PFSK-1 (cell line): ENCODE measurements around the gene NOX3.

ENCODE experiments used
- FOXP2 ChIP-seq: optimal IDR thresholded peaks from 2 replicates; pipeline ENCODE3; 2011; ENCODE audit warnings: borderline replicate concordance, control low read depth, inconsistent platforms; ENCODE audit not compliant: insufficient read depth; ENCODE audit errors: extremely low read length, extremely low read depth
- POLR2AphosphoS5 ChIP-seq: IDR thresholded peaks from 2 replicates; pipeline ENCODE4 v1.6.1; 2012; ENCODE audit warnings: low read depth, mild to moderate bottlenecking, control low read depth, low read length, moderate library complexity
- REST ChIP-seq, 2 experiments: IDR thresholded peaks; 2 replicates each; pipeline versions ENCODE4 v1.6.1 to v1.8.0; 2011 to 2012; ENCODE audit warnings: low read depth in 2 of 2, low read length in 2 of 2, control low read depth in 1 of 2, inconsistent platforms in 1 of 2, mild to moderate bottlenecking in 1 of 2, moderate library complexity in 1 of 2; ENCODE audit not compliant: insufficient read depth in 1 of 2
- SIN3A ChIP-seq: IDR thresholded peaks from 2 replicates; pipeline ENCODE4 v1.6.1; 2012; ENCODE audit warnings: mild to moderate bottlenecking, low read length, moderate library complexity, borderline replicate concordance; ENCODE audit not compliant: insufficient read depth
- TAF1 ChIP-seq: IDR thresholded peaks from 2 replicates; pipeline ENCODE4 v1.6.1; 2012; ENCODE audit warnings: low read length, control low read depth, borderline replicate concordance; ENCODE audit not compliant: insufficient read depth

NOX3 gene

GRCh38 chr6:155497273-155497672 is 41.6 kb upstream of the NOX3 start:
- no peak for TF ChIP-seq TAF1
- no peak for TF ChIP-seq FOXP2
- TF ChIP-seq REST (IDR thresholded peaks at IDR 0.05; ENCODE audit: insufficient read depth in 1 of 2, low read depth in 2 of 2, low read length in 2 of 2) = no peak
- no peak for TF ChIP-seq SIN3A
- TF ChIP-seq POLR2AphosphoS5 = no peak

GRCh38 chr6:155495011-155495768 is 39.6 kb upstream of the NOX3 start:
- TF ChIP-seq POLR2AphosphoS5 (no peak), SIN3A (no peak), TAF1 (0 out of 2 replicates have a peak, but pooled peaks have one; percentile 14), FOXP2 (no peak), REST (IDR thresholded peaks at IDR 0.05; ENCODE audit: insufficient read depth in 1 of 2, low read depth in 2 of 2, low read length in 2 of 2) (no peak)

GRCh38 chr6:155493694-155494143 is 38.1 kb upstream of the NOX3 start:
- TF ChIP-seq REST (IDR thresholded peaks at IDR 0.05; ENCODE audit: insufficient read depth in 1 of 2, low read depth in 2 of 2, low read length in 2 of 2) (no peak), SIN3A (no peak), POLR2AphosphoS5 (no peak), TAF1 (no peak), FOXP2 (no peak)

- TF ChIP-seq REST (IDR thresholded peaks at IDR 0.05; ENCODE audit: insufficient read depth in 1 of 2, low read depth in 2 of 2, low read length in 2 of 2) = no peak
- TF ChIP-seq SIN3A = no peak
- no peak for TF ChIP-seq TAF1
- no peak for TF ChIP-seq FOXP2
Measured at GRCh38 chr6:155493026-155493693, 37.5 kb upstream of the NOX3 start.
